ENCODE results near the gene NKTR.

NKTR gene

GRCh38 chr3:42668413-42668760 lies 67.9 kb downstream of the NKTR start:
- Histone ChIP-seq H3K9me3 (no peaks in the 10 kb centered on the region), H3K4me1 (peaks cover 0 to 34% (median 25%) of the 10 kb centered on the region in 4 donors), H3K4me3 (no peak overlapping the region), H3K36me3 (peaks cover 0 to 11% (median 2%) of the 10 kb centered on the region in 3 donors), H3K27me3 (no peaks in the 10 kb centered on the region), H3K27ac (no peak overlapping the region)
- TF ChIP-seq, protein P1, sequence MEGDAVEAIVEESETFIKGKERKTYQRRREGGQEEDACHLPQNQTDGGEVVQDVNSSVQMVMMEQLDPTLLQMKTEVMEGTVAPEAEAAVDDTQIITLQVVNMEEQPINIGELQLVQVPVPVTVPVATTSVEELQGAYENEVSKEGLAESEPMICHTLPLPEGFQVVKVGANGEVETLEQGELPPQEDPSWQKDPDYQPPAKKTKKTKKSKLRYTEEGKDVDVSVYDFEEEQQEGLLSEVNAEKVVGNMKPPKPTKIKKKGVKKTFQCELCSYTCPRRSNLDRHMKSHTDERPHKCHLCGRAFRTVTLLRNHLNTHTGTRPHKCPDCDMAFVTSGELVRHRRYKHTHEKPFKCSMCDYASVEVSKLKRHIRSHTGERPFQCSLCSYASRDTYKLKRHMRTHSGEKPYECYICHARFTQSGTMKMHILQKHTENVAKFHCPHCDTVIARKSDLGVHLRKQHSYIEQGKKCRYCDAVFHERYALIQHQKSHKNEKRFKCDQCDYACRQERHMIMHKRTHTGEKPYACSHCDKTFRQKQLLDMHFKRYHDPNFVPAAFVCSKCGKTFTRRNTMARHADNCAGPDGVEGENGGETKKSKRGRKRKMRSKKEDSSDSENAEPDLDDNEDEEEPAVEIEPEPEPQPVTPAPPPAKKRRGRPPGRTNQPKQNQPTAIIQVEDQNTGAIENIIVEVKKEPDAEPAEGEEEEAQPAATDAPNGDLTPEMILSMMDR (IDR thresholded peaks at IDR 0.05) = no peak
- DNase-seq = peak in 1 of 2 donors; percentile 47
- intact Hi-C loops (cut with DNase I; ENCODE audit: low total_unique reads) = no loop called here

- Histone ChIP-seq H3K27me3 (no peaks in the 10 kb centered on the region), H3K4me3 (no peak overlapping the region), H3K4me1 (peaks cover 0 to 34% (median 25%) of the 10 kb centered on the region in 4 donors), H3K36me3 (peaks cover 0 to 9% (median 0%) of the 10 kb centered on the region in 3 donors), H3K27ac (no peak overlapping the region), H3K9me3 (no peaks in the 10 kb centered on the region)
- intact Hi-C loops (cut with DNase I; ENCODE audit: low total_unique reads) = no loop called here
- peak in 1 of 2 donors; percentile 60 for DNase-seq
- TF ChIP-seq, protein P1 (IDR thresholded peaks at IDR 0.05) = no peak
These were observed 68.3 kb downstream of the NKTR start for GRCh38 chr3:42668793-42669217.

DNA sequence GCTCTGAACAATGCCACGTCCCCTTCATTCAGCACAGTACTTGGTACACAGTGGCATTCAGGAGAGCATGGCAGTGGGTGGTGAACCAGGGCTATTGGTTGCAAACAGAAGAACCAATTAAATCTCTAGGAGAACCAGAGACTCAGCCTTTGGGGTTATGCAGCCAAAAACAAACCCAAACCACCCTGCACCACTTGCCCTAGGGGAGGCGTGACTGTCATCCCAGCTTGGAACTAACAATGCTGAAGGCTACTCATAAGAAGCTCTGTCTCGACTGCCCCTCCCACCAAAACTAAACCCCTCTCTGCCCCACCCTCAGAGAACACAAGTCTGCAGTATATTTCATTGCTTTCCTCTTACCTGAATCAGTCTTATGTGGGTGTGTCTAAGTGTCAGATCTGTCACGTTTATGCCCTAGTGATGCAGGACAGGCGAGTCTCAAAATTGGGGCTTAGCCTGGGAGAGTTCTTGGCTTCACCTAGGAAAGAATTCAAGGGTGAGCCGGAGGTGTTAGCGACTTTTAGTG lies 69.6 kb downstream of the NKTR start:
- no peaks in the 10 kb centered on the region for H3K27me3 ChIP-seq
- no peak overlapping the region for H3K27ac ChIP-seq
- H3K9me3 ChIP-seq = no peaks in the 10 kb centered on the region
- no peaks in the 10 kb centered on the region for H3K36me3 ChIP-seq
- peaks cover 0 to 32% (median 25%) of the 10 kb centered on the region in 4 donors for H3K4me1 ChIP-seq
- TF ChIP-seq, protein P1 (IDR thresholded peaks at IDR 0.05) = no peak
- H3K4me3 ChIP-seq = no peak overlapping the region
- peak in 1 of 2 donors; percentile 57 for DNase-seq
- intact Hi-C loops (cut with DNase I; ENCODE audit: low total_unique reads) = no loop called here

GRCh38 chr3:42670670-42671069 lies 70.2 kb downstream of the NKTR start:
- H3K36me3 ChIP-seq = no peaks in the 10 kb centered on the region
- peaks cover 0 to 26% (median 20%) of the 10 kb centered on the region in 4 donors for H3K4me1 ChIP-seq
- H3K4me3 ChIP-seq = no peak overlapping the region
- no peaks in the 10 kb centered on the region for H3K27me3 ChIP-seq
- H3K27ac ChIP-seq = no peak overlapping the region
- intact Hi-C loops (cut with DNase I; ENCODE audit: low total_unique reads) = no loop called here
- H3K9me3 ChIP-seq = no peaks in the 10 kb centered on the region
- peak in 1 of 2 donors; percentile 53 for DNase-seq
- TF ChIP-seq, protein P1 (IDR thresholded peaks at IDR 0.05) = no peak

GRCh38 chr3:42672515-42672914 lies 72.0 kb downstream of the NKTR start:
- peaks cover 0 to 2% (median 0%) of the 10 kb centered on the region in 3 donors for H3K9me3 ChIP-seq
- TF ChIP-seq, protein P1 (IDR thresholded peaks at IDR 0.05) = no peak
- H3K36me3 ChIP-seq = no peaks in the 10 kb centered on the region
- intact Hi-C loops (cut with DNase I; ENCODE audit: low total_unique reads) = no loop called here
- DNase-seq = no peak
- H3K27me3 ChIP-seq = no peaks in the 10 kb centered on the region
- no peak overlapping the region for H3K4me3 ChIP-seq
- no peak overlapping the region for H3K27ac ChIP-seq
- H3K4me1 ChIP-seq = peaks cover 0 to 8% (median 2%) of the 10 kb centered on the region in 4 donors

Measured in tibial artery (tissue), 4 donors.